DMS79 (cell line): Measurements from ENCODE around the gene COMMD3.

Experiments
- DNase-seq: peaks from one replicate; lab custom pipeline; 2025; lab: John Stamatoyannopoulos, UW

COMMD3 gene

GRCh38 chr10:22366771-22367170, 50.6 kb downstream of the COMMD3 start:
- no peak for DNase-seq

- DNase-seq = no peak
Measured at GRCh38 chr10:22367471-22367870, 51.3 kb downstream of the COMMD3 start.

- no peak for DNase-seq
Measured at GRCh38 chr10:22368402-22368801, 52.2 kb downstream of the COMMD3 start.

- no peak for DNase-seq
Measured at GRCh38 chr10:22368981-22369380, 52.8 kb downstream of the COMMD3 start.

- no peak for DNase-seq
Measured at GRCh38 chr10:22369434-22370072, 53.4 kb downstream of the COMMD3 start.
